DMS79 treated with DMSO at 0.1 percent for 48 hours (cell line): Measurements from ENCODE around the gene UBE2E2.

Source experiments
- DNase-seq: peaks from one replicate; lab custom pipeline; 2025; lab: John Stamatoyannopoulos, UW

Gene UBE2E2

DNA sequence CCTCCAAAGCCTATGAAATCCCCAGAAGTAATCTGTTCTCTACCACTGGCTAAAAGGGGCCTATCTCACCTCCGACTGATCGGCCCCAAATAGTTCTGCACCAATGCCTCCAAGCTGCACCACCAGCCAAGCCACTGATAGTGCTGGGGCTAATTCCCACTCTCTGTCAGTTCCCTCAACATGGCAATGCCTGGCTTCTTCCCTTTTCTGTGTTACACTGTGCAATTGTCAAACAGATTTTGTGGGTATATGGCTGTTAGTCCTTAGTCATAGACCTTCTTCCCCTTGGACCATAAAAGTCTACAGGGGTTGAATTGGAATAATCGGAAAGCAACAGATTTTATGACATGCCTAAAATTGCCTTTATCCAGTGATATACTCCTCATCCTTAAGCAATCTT is 9.3 kb upstream of the UBE2E2 start:
- DNase-seq: no peak

DNA sequence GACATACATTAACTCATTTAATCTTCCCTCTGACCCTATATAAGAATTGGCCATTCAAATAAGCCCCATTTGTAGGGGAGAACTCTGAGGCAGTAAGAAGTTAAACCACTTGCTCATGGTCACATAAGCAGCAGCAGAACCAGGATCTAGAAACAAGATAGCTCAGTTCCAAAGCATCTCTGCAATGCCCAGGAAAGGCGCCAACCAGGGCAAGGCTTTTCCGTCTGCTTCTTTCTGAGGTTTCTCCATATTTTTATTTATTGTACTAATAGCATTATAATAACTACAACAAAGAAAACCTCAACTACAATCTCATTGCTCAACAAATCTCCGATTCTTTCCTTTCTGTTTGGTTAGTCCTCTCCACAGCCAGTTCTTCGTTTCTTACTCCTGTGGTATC is 4.3 kb upstream of the UBE2E2 start:
- no peak for DNase-seq

DNA sequence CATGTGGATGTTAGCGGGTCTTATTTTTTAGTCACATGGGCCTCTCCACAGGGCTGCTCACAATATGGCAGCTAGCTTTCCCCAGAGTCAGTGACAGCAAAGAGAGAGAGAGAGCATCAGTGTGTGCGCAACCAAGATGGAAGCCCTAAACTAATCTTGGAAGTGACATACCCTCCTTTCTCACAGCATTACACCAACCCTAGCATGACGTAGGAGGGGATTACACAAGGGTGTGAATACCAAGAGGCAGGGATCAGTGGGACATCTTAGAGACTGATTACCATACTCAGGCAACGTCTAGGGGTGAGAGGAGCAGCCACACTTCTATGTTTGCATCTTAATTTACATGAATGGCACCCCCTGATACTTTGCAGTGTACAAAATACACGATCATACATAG is 3.5 kb upstream of the UBE2E2 start:
- no peak for DNase-seq

DNA sequence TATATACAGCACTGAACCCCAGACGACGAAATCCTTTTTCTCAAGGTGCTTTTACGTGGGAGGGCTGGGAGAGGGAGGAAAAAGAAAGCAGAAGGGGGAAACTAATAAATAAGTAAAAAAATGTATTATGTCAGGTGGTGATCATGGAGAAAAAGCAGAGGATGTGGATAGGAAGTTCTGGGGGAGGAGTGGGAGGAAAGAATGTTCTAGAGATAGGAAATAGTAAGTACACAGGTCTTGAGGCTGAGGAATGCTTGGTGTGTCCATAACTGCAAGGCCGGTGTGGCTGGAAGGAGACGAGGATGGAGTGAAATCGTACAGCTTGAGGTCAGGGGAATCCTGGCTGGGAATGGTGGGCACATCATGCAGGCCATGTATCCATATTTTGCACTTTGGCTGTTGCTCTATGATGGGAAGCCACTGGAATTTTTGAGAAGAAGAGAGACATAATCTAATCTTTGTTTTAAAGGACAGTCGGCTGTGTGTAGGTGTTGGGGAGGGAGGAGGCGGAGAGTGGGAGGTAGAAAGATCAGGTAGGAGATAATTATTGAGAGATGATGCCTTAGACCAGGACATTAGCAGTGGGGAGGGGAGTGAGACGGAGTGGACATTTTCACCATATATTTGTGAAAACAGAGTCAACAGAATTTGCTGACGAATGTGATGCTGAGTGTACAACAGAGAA is 1.8 kb upstream of the UBE2E2 start:
- DNase-seq: no peak

DNA sequence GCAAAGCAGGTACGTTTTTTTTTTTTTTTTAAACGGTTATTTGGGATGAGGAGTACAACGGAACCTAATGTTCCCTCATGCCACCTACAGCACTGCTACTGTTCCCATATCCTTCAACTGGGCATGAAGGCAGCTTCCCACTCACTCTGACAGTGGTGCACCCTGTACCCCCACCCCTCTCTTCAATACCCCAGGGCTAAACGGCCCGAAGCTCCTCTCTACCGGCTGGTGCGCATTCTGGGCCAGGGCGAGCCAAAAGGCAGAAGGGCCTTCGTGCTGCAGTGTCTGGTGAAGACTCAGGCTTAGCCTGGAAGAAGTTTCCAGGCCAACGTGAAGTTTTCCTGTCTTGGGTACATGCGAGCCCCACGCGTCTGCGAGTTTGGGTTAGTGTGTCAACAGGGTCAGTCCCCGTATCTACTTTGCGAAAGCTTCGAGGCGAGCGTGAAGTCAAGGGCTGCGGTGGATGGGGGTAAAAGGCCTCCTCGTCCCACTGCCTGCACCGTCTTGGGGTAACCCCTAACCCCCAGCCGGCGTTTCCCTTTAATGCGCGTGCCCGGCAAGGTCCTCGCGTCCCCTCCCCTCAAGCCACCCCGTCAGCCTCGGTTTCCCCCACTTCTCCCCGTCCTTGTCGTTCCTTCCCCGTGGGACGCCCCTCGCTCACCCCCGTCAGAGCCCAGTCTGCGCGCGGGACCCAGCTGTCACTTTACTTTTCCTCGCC is 765 bp upstream of the UBE2E2 start:
- no peak for DNase-seq

DNA sequence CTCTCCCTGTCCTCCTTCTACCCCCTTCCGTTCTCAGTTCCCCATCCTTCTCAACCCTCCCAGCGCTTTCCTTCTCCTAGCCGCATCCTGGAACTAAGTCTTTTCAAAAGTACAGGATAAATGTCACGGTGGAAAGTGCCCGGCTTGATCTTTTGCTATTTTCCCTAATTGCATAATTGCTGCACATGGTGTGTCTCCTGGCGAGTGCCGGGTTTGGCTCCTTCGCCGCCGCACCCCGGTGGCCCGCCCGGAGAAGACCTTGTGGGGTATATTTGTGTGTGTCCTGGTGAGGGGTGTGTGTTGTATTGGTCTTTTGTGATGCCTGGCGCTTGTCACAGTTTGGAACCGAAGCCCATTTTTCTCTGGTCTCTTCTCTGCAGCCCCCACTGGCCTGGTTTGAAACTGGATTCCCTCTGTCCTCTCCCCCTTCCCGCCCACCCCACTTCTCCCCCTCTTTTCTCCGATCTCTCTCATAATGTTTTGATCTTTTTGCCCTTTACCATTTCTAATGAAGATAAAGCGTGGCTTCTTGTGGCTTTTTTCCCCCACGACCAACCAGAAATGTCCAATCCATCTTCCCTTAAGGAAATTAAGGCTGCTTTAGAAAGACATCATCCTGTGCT is 692 bp downstream of the UBE2E2 start:
- DNase-seq: no peak

DNA sequence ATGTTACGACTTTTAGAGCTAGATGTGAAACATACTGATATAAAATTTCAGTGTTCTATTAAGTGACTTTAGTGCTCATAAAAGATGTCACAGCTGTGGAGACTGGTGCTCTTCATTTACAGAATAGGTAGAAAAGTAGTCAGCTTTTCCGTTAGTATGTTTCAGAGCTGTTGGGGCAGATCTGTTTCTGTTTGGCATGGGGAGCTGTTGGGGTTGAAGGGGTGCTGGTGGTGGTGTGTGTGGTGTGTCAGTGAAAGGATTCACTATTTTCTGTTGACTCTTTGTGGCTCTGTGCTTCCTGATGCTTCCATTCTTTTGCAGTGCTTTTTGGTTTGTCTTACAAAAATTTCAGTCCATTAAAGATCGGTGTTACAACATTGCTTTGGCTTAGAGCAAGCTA is 3.2 kb downstream of the UBE2E2 start:
- DNase-seq: no peak

DNA sequence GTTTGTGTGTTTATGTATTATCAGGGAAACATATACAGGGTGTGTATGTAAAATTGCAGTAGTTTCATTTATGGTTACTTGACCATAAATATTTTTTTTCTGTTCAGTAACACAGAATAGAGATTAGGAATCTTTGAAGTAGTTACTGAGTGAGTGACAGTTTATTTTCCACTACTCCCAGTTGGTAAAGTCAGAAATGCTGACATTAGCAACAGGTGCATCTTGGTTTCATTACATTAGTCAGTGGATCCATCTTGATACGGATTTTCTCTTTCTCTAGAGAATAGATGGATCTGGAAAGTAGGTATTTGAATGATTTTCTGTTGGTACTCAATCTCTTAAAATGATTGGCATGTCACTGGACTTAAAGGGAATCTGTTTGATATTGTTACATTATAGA is 6.0 kb downstream of the UBE2E2 start:
- no peak for DNase-seq

DNA sequence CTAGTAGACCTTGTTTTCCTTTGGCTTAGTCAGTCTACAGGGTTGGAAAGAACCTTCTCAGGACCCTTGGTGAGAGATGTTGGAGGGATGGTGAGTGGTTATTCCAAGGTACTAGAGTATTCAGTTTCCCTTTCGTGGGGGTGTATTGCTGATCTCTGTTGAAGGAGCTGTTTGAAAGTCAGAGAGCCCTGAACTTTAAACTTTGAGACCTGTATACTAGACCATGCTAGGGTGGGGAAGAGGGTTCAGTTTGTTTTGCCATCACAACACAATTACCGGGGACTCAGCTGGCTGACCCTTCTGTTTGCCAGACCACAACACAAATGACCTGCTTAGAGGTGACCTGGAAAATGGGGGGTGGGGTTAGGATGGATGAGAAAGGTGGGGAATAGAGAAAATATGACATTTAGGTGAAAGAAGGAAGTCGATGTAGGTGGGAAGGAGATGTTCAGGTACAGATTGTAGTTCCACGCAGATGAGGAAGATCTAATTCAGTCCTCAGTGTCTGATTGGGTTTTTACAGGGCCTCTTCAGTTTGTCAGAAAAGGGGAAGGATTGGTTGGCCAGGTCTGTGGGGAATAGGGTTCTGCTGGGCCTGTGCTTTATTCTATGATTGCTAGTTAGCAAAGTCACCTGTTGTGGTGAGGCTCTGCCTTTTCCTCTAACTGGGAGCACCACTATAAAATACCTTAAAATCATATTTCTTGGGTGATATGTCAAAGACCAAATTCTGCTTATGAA is 6.8 kb downstream of the UBE2E2 start:
- no peak for DNase-seq

DNA sequence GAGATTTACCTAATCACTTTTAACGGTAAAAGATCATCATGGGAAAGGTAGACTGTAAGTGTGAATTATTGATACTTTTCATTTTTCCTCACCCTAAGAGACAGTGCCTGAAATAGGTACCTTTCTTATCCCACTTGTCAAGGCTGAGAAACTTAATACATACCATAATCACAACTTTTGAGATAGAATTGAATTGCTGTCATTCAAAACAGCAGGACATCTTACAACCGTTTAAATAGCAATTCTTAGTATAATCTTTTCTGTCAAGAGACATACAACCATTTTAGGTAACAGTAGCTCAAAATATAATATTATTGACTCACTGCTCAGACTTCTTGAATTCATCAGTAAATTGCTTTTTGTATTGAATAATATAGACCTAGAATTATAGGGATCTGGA is 10.7 kb downstream of the UBE2E2 start:
- no peak for DNase-seq

DNA sequence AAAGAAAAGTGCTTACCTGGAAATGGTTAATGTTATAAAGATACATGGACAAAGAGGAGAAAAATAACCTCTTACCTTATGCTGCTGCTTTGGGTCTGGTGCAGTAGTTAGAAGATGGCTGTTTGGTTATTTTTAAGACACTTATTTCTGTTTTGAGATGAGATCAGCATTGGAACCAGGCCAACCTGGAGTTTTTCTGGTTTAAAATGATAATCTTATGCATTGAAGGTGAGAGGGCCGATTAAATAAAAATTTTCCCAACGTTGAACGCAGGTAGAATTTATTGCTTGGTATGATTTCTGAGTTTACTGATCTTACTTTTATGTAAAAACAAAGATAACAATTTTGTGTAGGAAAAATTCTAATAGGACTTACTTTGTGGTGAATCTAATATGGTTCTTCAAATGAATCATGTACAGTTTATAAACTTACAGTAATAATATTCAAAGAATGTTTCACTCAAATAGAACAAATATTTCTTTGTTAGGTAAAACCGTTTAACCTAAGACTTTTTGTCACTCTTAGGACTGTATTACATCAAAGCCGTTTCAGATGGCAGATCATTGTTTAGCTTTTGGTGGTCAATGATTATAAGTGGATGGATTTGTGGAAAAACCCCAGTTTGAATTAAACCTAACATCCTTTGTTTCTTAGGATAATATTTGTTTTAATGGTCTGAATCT is 14.9 kb downstream of the UBE2E2 start:
- no peak for DNase-seq

DNA sequence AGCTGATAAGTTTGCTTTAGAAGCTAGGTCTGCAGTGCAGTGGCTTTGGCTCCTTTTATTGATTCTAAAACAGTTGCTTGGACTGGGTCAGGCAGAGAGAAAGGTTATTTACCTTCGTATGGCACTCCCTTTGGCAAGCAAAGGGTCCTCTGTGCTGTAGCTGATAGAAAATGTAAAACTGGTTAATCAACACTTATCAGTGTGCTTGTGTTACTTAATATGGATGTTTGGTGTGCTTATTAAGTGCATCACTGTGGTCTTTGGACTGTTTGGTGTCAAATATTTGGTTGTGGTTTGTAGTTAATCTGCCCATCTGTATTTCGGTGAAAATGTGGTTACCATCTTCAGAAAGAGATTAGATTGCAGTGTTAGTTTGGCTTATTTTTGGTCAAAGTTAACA is 16.0 kb downstream of the UBE2E2 start:
- no peak for DNase-seq

DNA sequence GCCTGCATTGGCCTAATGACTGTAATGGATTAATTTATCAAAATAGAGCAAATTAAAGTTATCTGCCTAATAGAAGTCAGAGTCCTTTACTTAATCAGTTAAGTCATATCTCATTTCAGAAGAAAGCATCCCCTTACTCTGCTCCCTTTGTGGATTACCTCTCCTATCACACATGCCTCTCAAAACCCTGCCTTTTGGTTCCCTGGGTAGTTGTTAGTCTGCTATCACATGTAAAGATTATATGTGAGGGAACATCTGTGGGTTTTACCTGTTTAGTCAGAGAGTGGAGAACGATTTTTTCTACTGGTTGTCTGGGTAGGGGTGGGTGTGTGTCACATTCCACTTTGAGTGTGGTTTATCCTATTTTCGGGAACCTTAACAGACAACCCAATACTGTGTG is 16.4 kb downstream of the UBE2E2 start:
- no peak for DNase-seq

DNA sequence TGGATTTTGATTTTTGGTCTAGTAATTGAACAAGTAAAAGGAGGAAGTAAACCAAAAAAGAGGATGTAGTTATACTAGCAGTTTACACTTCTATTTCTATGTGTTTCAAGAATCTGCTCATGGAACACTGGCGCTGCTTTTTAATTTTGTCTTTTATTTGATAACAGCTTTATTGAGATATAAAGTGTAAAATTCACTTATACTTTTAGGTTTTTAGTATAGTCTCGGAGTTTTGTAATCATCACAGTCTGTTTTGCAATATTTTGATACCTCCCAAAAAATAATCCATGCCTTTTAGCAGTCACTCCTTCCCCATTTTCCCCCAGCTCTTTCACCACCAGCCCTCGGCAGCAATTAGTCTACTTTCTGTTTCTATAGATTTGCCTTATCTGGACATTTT is 18.0 kb downstream of the UBE2E2 start:
- DNase-seq: no peak

DNA sequence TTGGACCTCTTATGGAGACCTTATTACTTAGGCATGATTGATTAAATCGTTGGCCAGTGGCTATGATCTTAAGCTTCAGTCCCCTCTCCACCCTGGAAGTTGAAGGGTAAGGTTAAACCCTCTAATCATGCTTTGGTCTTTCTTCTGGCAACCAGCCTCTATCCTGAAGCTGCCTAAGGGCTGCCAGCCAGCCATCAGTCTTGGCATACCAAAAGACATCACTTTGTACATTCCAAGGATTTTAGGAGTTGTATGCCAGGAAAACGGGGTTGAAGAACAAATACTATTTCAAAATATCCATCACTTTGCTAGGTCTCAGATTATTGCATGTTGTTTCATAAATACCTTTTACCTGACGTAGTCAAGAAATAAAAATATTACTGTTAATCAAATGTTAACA is 28.9 kb downstream of the UBE2E2 start:
- DNase-seq: no peak

DNA sequence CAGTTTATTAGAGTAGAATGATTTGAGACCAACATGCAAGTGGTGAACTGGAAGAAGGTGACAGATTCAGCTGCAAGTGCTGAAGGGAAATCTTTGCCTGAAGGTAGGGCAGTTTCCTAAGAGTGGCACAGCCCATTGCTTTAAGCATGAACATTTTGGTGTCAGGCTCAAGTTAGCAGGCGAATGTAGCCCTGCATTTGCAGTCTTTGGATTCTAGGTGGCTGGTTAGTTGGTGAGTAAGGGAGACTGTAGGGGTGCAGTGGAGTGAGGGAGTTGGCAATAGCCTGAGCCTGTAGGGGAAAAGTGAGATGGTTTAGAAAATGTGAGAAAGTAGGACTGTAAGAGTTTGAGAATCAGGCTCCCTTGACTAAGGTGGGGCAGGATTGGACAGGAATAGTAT is 29.7 kb downstream of the UBE2E2 start:
- DNase-seq: no peak

DNA sequence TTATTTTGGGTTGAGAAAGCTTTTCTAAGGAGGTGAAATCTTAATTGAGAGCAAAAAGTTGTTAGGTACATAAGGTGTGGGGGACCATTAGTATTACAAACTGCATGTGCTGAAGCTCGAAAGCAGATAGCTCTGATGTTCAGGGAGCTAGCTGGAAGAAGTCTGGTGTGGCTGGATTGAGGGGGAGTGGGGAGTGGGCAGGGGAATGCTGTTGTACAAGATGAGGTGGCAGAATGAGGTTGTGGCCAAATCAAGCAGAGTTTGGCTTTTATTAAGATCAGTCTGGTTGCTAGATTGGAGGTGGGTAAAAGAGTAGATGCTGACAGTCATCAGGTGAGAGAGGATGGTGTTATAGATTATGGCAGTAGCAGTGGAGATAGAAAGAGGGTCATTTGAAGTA is 32.1 kb downstream of the UBE2E2 start:
- no peak for DNase-seq

DNA sequence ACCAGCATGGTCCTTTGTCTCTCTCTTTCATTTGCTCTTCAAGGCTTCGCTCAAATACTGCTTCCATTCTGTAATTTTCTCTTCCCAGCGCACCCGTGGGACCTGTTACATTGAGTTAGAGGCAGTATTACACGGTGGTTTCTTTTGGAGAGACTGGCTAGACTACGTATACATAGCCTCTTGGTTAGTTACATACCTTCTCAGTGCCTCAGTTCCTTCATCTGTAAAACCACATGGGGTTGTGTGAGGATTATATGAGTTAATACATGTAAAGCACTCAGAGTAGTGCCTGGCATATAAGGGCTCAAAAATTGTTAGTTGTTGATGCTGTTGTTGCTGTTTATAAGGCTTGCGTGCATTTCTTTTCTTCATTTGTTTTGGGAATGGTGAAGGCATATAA is 33.8 kb downstream of the UBE2E2 start:
- no peak for DNase-seq

DNA sequence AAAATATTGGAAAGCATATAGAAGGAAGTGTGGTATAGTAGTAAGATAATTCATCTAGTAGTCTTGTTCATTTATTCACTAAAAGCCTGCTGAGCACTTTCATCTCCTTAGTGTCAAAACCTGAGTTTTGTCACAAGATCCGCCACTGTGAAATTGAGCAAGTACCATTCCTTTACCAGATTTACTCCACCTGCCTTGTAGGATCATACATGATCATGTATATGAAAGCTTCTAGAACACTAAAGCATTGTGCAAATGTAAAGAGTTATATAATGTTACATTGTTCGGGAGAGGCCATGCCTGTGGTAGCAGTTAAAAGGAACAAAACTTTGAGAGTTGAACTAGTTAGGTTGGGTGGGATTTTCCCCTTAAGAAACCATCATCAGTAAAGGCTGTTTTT is 35.0 kb downstream of the UBE2E2 start:
- DNase-seq: no peak

DNA sequence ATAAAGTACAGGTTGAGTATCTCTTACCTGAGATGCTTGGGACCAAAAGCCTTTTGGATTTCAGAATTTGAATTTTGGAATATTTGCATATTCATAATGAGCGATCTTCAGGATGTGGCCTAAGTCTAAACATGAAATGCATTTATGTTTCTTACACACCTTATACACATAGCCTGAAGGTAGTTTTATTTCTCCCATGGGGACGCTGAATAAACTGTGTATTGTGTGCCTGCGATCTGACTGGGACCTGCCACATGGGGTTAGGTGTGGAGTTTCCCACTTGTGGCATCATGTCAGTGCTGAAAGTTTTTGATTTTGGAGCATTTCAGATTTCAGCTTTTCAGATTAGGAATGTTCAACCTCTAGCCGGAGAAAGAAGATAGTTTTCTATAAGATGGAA is 35.5 kb downstream of the UBE2E2 start:
- no peak for DNase-seq

DNA sequence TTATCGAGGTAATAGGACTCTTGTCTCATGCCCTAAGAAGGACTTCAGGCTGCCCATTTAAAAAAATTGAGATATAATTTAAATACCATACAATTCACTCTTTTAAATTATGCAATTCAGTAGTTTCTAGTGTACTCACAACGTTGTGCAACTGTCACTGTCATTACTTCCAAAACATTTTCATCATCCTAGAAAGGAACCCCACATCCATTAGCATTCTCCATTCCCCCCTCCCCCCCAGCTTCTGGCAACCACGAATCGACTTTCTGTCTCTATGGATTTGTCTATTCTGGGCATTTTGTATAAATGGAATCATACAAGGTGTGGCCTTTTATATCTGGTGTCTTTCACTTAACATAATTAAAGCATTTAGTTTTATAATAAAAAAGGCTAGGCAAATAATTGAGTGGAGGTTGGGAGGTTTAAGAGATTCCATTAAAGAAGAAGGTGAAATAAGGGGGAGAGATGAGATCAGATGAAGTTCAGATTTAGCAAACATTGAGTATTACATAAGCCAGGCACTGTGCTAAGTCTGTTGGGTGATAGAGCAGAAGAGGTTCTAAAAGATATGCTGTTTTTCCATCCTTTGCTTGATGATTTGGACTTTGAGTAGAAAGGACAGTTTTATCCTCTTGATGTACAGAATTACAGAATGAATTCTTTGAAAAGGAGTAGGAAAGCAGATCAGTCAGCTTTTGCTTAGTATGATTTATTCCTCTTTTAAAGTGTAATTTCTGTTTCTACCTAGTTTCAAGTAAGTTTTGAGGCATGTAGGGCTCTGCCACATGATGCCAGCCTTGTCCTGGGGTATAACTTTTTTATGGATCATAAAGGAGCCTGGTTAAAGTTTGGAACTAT is 36.3 kb downstream of the UBE2E2 start:
- no peak for DNase-seq
